GM18511 (cell line): Measurements from ENCODE around the gene BCL3.
"Not testable (repeated sequence)": the region's sequence is repeated elsewhere in the genome, so short reads cannot be mapped to it uniquely, and the experiment has no call there.

Experiments
- ATAC-seq: cut with Tn5 transposase; IDR thresholded peaks from one replicate; pipeline ENCODE4 v1.9.1; 2021; ENCODE audit warnings: mild to moderate bottlenecking, moderate library complexity; ENCODE audit not compliant: unreplicated experiment

Gene BCL3

DNA sequence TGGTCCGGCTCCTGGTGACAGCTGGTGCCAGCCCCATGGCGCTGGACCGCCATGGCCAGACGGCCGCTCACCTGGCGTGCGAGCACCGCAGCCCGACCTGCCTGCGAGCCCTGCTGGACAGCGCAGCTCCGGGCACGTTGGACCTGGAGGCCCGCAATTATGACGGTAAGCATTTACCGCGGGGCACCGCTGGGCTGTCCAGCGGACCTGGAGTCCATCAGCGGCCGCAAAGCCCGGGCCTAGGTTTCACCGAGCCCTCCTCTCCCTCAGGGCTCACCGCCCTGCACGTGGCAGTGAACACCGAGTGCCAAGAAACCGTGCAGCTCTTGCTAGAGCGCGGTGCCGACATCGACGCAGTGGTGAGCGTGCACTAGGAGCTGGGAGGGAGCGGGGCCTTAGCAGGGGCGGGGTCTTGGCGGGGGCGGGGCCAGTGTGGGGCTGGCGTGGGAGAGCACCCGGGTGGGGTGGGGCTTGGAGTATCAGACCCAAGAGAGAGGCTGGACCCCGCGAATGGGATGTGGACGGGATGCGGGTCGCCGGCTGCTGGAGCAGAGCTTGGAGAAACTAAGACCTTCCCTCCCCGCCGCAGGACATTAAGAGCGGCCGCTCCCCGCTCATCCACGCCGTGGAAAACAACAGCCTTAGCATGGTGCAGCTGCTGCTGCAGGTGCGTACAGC, 8.7 kb downstream of the BCL3 start:
- no peak for ATAC-seq

DNA sequence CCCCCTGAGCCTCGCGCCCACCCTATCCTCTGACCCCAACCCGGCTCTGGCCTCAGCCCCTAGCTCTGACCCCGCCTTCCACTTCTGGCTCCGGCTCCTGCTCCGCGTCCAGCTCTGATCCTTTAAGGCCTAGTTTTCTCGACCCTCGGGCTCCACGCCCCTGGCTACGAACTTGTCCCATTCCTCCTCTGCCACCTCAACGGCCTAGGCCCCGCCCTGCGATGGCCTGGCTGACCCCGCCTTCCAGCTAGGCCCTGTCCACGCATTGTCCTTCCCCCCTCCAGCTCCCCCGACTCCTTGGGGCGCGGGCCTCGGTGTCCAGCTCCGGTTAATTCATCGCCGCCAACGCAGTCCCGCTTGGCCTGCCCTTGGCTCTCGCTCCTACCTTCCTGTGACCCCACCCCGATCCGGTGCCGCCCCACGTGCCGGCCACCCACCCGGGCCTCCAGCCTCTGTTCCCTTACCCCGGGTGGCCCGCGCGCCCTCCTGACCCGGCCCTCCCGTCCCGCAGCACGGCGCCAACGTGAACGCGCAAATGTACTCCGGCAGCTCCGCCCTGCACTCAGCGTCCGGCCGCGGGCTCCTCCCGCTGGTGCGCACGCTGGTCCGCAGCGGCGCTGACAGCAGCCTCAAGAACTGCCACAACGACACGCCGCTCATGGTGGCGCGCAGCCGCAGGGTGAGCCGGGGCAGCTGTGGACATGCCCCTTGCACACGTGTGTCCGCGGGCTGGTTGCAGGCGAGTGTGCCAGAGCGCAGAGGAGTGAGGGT, 9.4 kb downstream of the BCL3 start:
- no peak for ATAC-seq

DNA sequence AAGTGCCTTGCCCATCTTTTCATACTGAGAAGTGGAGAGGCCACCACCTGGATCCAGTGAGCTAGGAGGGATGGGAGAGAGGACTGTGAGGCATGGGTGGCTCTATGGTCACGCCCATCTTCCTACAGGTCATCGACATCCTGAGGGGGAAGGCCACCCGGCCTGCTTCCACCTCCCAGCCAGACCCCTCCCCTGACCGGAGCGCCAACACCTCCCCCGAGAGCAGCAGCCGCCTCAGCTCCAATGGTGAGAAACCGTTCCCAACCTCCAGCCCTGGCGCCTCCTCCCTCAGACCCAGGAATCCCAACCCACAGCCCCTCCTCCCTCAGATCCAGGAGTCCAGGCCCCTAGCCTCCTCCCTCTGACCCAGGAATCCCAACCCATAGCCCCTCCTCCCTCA, 10.1 kb downstream of the BCL3 start:
- no peak for ATAC-seq

DNA sequence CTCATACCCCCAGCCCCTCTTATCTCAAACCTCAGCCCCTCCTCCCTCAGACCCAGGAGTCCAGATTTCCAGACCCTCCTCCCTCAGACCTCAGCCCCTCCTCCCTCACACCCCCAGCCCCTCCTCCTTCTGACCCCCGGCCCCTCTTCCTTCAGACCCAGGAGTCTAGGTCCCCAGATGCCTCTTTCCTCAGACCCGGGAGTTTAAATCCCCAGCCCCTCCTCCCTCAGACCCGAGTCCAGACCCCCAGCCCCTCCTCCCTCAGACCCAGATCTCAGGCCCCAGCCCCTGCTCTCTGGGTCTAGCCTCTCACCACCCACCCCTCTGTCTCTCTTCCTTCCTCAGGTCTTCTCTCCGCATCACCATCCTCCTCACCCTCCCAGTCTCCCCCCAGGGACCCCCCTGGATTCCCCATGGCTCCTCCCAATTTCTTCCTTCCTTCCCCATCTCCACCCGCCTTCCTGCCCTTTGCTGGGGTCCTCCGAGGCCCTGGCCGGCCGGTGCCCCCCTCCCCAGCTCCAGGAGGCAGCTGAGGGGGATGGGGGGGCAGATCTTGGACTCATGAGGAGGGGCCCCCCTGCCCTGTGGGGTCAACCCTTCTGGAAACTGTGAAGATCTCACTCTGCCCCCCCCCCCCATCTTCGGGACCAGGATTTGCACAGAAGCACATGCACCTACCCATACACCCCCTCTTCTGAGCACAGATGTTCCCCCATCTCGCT, 10.7 kb downstream of the BCL3 start:
- ATAC-seq, result no peak

DNA sequence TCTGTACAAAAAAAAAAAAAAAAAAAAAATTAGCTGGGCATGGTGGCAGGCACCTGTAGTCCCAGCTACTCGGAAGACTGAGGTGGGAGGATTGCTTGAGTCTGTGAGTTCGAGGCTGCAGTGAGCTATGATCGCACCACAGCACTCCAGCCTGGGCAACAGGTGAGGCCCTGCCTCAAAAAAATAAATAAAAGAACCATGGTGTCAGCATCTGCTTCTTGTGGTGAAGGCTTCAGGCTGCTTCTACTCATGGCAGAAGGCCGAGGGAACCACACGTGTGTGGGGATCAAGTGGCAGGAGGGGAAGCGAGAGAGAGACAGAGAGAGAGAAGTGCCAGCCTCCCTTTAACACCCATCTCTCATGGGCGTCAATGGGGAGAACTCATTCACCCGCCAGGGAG, 13.5 kb downstream of the BCL3 start:
- no peak for ATAC-seq

DNA sequence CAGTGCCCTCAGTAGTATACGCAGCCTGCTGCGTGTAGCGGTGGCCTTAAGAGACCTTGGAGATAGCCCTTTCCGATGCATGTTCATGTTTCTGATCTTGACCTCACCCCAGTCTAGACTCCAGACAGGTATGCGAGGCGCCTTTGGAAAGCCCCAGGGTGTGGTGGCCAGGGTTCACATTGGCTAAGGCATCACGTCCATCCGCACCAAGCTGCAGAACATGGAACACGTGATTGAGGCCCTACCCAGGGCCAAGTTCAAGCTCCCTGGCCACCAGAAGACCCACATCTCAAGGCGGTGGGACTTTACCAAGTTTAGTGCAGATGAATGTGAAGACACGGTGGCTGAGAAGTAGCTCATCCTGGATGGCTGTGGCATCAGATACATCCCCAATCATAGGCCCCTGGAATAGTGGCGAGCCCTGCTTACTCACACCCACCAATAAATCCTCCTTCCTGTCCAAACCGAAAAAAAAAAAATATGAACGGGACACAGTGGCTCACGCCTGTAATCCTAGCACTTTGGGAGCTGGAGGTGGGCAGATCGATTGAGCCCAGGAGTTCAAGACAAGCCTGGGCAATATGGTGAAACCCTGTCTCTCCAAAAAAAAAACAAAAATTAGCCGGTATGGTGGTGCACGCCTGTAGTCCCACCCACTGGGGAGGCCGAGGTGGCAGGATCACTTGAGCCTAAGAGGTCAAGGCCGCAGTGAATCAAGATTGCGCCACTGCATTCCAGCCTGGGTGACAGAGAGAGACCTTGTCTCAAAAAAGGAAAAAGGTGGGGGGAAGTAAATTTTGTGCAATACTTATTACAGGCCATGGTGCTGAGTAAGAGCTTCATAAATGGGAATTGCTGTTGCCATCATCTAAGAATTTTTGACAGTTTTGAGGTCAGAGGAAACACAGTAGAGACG, 16.8 kb downstream of the BCL3 start:
- ATAC-seq, result no peak

DNA sequence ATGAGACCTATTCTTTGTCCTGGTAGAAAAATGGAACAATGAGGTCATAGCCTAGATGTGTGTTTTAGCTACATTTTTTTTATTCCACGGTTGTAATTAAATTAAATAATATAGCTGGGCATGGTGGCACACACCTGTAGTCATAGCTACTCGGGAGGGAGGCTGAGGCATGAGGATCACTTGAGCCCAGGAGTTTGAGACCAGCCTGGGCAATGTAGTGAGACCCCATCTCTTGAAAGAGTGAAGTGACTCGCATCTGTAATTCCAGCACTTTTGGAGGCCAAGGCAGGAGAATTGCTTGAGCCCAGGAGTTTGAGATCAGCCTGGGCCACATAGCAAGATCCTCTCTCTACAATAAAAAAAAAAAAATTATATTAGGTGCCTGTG, 17.4 kb downstream of the BCL3 start:
- ATAC-seq, result no peak

DNA sequence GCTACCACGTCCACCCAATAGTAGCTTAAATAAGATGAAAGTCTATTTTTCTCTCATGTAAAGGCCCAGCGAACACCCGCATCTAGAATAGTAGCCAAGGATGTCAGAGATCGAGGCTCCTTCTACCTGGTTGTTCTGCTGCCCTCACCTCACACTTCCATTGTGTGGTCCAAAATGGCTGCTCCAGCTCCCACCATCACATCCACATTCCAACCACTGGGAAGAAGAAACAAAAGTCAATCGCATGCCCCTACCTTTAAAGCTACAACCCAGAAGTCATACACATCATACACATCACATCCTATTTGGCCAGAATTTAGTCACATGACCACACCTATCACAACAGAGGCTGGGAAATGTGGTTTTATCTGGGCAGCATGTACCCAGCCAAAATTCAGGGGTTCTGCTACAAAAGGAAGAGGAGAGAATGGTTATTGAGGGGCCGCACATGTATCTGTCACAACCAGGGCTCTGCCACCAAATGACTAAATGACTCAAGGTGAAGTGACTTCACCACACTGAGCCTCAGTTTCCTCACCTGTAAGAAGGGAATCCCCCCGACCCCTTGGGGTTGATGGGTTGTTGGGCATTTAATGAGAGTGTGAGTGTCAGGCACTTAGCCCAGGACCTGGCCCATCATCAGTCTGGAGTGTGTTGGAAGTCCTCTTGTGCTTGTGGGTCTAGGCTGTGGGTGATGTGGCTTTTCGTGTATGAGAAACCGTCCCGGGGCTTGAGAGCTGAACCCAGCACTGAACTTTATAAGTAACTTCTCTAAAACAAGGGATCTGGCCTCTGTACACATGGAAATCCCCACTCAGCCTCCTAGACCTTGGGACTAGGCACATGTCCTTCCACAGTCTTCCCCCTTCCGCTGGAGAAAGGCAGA, 19.0 kb downstream of the BCL3 start:
- no peak for ATAC-seq

DNA sequence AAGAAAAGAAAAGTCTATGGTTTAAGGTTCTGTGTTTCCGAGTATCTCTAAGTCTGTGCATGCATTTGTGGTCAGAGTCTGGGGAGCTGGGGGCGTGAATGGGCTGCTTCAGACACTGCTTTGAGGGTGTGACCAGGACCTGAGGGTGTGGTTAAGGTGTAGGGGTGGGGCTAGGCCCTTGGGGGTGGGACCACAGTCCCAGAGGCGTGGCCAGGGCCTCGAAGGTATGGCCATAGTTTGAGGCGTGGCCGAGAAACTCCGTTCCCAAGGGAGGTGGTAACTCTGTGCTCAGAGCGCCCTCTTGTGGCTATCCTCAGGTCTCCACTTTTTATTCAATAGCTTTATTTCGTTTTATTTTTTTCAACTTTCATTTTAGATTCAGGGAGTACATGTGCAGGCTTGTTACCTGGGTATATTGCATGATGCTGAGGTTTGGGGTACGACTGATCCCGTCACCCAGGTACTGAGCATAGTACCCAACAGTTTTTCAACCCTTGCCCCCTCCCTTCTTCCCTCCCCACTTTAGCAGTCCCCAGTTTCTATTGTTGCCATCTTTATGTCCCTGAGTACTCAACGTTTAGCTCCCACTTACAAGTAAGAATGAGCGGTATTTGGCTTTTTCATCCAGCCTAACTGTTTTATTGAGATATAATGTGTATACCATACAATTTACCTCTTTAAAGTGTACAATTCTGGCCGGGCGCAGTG, 22.2 kb downstream of the BCL3 start:
- peak; percentile 94 for ATAC-seq

DNA sequence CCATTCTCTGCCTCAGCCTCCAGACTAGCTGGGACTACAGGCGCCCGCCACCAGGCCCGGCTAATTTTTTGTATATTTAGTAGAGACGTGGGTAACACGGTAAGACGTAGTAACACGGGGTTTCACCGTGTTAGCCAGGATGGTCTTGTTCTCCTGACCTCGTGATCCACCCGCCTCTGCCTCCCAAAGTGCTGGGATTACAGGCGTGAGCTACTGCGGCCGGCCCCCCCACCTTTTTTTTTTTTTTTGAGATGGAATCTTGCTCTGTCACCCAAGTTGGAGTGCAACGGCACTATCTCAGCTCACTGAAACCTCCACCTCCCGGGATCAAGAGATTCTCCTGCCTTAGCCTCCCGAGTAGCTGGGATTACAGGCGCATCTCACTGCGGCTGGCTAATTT, 23.6 kb downstream of the BCL3 start:
- not testable (repeated sequence) for ATAC-seq

DNA sequence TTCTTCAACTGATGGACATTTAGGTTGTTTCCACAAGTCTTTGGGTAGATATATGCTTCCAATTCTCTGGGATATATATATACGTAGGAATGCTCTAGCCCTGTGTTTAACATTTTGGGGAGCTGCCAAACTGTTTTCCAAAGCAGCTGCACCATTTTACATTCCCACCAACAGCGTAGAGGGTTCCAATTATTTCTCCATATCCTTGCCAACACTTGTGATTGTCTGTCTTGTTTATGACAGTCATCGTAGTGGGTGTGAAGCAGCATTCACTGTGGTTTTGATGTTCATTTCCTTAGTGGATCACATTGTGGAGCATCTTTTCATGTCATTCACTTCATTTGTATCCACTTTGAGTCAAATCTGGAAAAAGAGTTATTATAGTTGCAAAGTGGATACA, 24.5 kb downstream of the BCL3 start:
- no peak for ATAC-seq

DNA sequence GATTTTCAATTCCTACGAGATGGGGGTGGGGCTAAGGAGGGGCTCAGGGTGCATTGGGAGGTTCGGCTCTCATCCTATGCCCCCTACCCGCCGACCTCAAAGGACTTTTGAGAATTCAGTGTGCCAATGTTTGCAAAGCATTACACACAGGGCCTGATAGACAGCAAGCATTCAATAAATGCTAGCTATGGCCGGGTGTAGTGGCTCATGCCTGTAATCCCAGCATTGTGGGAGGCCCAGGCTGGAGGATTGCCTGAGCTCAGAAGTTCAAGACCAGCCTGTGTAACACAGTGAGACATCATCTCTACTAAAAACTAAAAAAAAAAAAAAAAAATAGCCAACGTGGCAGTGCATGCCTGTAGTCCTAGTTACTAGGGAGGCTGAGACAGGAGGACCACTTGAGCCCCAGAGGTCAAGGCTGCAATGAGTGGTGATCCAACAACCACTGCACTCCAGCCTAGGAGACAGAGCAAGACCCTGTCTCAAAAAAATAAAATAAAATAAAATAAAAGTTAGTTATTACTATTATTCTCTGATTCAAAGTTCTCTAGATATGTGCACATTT, 27.2 kb downstream of the BCL3 start:
- ATAC-seq, result no peak

DNA sequence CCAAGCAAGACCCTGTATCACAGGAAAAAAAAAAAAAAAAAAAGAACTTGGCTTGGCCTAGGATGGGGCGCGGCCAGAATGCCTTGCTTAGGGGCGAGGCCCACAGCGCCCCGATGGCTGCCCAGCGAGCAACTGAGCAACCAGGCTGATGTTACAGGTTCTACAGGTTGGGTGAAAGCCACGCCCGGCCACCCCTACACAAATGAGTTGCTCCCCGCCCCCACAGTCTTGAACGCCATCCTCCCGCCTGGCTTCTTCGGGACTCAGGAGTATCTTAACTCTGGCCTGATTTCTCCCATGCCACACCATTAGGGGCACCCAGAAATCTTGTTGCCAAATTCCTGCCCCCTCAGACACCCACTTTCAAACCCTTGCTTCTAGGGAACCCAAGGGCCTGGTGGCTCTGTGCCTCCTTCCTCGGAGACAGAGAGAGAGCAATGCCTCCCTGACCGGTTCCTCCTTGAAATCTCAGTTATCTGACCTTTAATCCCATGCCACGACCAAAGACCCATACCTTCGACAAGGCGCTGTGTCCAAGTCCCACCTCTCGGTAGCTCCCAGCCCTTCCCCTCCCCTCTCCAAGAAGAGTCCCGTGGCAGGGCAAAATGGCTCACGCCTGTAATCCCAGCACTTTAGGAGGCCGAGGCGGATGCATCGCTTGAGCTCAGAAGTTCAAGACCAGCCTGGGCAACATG, 28.0 kb downstream of the BCL3 start:
- no peak for ATAC-seq

DNA sequence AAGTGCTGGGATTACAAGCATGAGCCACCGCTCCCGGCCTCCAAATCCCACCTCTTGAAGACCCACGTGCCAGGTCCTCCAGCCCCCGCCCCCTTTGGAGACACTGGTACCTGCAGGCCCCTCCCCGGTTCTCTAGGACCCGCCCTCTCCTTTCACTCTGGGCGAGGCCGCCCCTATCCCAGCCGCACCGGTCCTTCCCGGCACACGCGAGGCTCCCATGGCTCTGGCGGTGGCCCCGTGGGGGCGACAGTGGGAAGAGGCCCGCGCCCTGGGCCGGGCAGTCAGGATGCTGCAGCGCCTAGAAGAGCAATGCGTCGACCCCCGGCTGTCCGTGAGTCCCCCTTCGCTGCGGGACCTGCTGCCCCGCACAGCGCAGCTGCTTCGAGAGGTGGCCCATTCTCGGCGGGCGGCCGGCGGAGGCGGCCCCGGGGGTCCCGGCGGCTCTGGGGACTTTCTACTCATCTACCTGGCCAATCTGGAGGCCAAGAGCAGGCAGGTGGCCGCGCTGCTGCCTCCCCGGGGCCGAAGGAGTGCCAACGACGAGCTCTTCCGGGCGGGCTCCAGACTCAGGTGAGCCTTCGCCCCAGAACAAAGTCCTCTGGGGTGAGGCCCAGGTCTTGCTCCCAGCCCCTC, 29.3 kb downstream of the BCL3 start, which contains the start of gene CBLC:
Gene CBLC (plus strand): TSS at position 176 of the 633 bp plus-strand sequence. CDS start 42 bp downstream, at position 218.
- no peak for ATAC-seq

DNA sequence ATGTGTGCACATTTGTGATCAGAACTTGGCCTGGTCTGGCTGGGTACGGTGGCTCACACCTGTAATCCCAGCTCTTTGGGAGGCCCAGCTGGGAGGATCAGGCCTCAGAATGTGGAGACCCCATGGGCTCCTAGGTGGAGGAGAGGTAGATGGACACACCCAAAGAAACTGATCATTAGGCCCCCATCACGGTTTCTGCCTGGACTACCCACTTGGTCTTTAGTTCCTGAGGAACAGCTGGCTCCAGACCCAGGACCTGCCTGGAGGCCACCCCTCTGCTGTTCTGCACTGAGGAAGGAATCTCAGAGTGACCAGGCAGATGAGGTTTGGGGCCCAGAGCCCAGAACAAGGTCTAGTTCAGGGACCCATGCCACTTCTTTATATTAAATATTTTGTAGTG, 30.6 kb downstream of the BCL3 start:
- ATAC-seq, result no peak

DNA sequence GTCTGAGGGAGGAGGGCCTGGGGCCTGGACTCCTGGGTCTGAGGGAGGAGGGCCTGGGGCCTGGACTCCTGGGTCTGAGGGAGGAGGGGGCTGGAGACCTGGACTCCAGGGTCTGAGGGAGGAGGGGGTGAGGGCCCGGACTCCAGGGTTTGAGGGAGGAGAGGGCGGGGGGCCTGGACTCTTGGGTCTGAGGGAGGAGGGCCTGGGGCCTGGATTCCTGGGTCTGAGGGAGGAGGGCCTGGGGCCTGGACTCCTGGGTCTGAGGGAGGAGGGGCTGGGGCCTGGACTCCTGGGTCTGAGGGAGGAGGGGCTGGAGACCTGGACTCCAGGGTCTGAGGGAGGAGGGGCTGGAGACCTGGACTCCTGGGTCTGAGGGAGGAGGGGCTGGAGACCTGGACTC, 33.2 kb downstream of the BCL3 start:
- not testable (repeated sequence) for ATAC-seq

DNA sequence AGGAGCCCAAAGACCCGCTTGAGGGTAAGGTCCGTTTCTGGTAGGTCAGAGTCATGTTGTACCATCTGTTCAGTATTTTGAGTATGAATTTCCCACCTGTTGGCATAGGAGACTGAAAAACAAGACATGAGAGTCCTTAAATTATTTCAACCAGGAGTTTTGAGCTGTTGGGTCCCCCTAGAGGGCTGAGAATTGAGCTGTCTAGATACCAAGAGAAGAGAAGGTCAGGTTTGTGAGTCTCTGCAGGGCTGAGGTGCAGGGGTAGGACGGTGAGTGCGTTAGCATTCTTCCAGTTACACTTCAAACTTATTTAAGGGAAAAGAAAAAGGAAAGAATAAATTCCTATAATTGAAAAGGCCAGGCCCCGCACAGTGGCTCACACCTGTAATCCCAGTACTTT, 34.2 kb downstream of the BCL3 start:
- ATAC-seq, result no peak

DNA sequence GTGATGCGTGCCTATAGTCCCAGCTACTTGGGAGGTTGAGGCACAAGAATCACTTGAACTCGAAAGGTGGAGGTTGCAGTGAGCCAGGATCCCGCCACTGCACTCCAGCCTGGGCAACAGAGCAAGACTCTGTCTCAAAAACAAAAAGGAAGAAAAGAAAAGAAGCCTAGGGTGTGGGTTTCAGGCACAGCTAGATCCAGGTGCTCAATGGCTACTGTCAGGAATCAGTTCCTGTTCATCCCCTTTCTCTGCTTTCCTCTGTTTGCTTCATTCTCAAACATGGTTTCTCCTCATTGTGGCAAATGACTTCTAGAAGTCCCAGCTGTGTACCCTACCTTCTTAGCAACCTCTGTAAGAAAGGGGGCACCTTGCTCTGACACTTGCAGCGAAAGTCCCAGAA, 35.0 kb downstream of the BCL3 start:
- no peak for ATAC-seq
